ENCODE results near the gene COX7A2. TPM values are rescaled to one million over a fixed set of nuclear protein-coding genes. Genes with fewer than 3 reads are reported as not detected.

COX7A2 gene
- 945 TPM for total RNA-seq
- long read RNA-seq, transcript COX7A2-202 (4 exons, 773 nt), result major isoform, 173 of 177 reads
- long read RNA-seq, partial matches to known transcripts, result 0 of 177 reads
- long read RNA-seq, other reads (novel, unspliced or antisense), result 4 of 177 reads

- DNase-seq (peak; percentile 92), ATAC-seq (ENCODE audit: poor library complexity) (peak; percentile 98)
- intact Hi-C loops (cut with DNase I), result no loop called here
Measured at GRCh38 chr6:75243333-75244062, at the start of gene COX7A2. TSS of gene COX7A2 (minus strand) at chr6:75243801. CDS start at chr6:75243734, 67 bp downstream.

GRCh38 chr6:75292555-75292954 lies 49.0 kb upstream of the COX7A2 start:
- intact Hi-C loops (cut with DNase I), result no loop called here
- DNase-seq, result no peak
- no peak for ATAC-seq (ENCODE audit: poor library complexity)

- no peak for ATAC-seq (ENCODE audit: poor library complexity)
- no peak for DNase-seq
- intact Hi-C loops (cut with DNase I), result no loop called here
Measured at GRCh38 chr6:75291744-75292143, 48.1 kb upstream of the COX7A2 start.

- intact Hi-C loops (cut with DNase I), result no loop called here
- DNase-seq, result no peak
- peak; percentile 30 for ATAC-seq (ENCODE audit: poor library complexity)
Measured at GRCh38 chr6:75291331-75291730, 47.7 kb upstream of the COX7A2 start.

GRCh38 chr6:75290136-75290945 lies 46.7 kb upstream of the COX7A2 start:
- intact Hi-C loops (cut with DNase I), result no loop called here
- ATAC-seq (ENCODE audit: poor library complexity) (no peak), DNase-seq (no peak)

GRCh38 chr6:75288023-75288422 lies 44.4 kb upstream of the COX7A2 start:
- intact Hi-C loops (cut with DNase I), result no loop called here
- DNase-seq (no peak), ATAC-seq (ENCODE audit: poor library complexity) (no peak)

- intact Hi-C loops (cut with DNase I), result no loop called here
- no peak for ATAC-seq (ENCODE audit: poor library complexity)
- DNase-seq, result no peak
Measured at GRCh38 chr6:75287424-75287823, 43.8 kb upstream of the COX7A2 start.

GRCh38 chr6:75286955-75287354 lies 43.4 kb upstream of the COX7A2 start:
- DNase-seq (no peak), ATAC-seq (ENCODE audit: poor library complexity) (no peak)
- intact Hi-C loops (cut with DNase I), result no loop called here

- DNase-seq (no peak), ATAC-seq (ENCODE audit: poor library complexity) (no peak)
- intact Hi-C loops (cut with DNase I), result no loop called here
Measured at GRCh38 chr6:75285283-75285639, 41.7 kb upstream of the COX7A2 start.

GRCh38 chr6:75284632-75285282 lies 41.2 kb upstream of the COX7A2 start, which contains the start of gene TMEM30A:
TSS of gene TMEM30A (minus strand) at chr6:75284792. CDS start at chr6:75284638, 154 bp downstream.
- ATAC-seq (ENCODE audit: poor library complexity), result peak; percentile 99
- intact Hi-C loops (cut with DNase I), result no loop called here

GRCh38 chr6:75283907-75284631 lies 40.5 kb upstream of the COX7A2 start:
- ATAC-seq (ENCODE audit: poor library complexity) (peak; percentile 48), DNase-seq (no peak)
- intact Hi-C loops (cut with DNase I), result no loop called here

More at GRCh38 chr6:75284632-75285282, 41.2 kb upstream of the COX7A2 start, which contains the start of gene TMEM30A:
- DNase-seq, result peak; percentile 97

GRCh38 chr6:75282706-75283105 lies 39.1 kb upstream of the COX7A2 start:
- ATAC-seq (ENCODE audit: poor library complexity) (no peak), DNase-seq (no peak)
- intact Hi-C loops (cut with DNase I), result no loop called here

GRCh38 chr6:75281653-75282052 lies 38.1 kb upstream of the COX7A2 start:
- intact Hi-C loops (cut with DNase I), result no loop called here
- no peak for DNase-seq
- ATAC-seq (ENCODE audit: poor library complexity), result no peak

GRCh38 chr6:75280131-75280855 lies 36.7 kb upstream of the COX7A2 start:
- no peak for ATAC-seq (ENCODE audit: poor library complexity)
- DNase-seq, result no peak
- intact Hi-C loops (cut with DNase I), result no loop called here

GRCh38 chr6:75279418-75279817 lies 35.8 kb upstream of the COX7A2 start:
- intact Hi-C loops (cut with DNase I), result loop anchor here (5.0 kb wide), 1 partner anchor 233 kb away; no protein-coding TSS in a partner anchor
- DNase-seq (no peak), ATAC-seq (ENCODE audit: poor library complexity) (no peak)

- intact Hi-C loops (cut with DNase I), result loop anchor here (5.0 kb wide), 1 partner anchor 234 kb away; no protein-coding TSS in a partner anchor
- ATAC-seq (ENCODE audit: poor library complexity) (no peak), DNase-seq (no peak)
Measured at GRCh38 chr6:75278474-75279077, 35.0 kb upstream of the COX7A2 start.

- intact Hi-C loops (cut with DNase I), result loop anchor here (5.0 kb wide), 1 partner anchor 237 kb away; no protein-coding TSS in a partner anchor
- no peak for ATAC-seq (ENCODE audit: poor library complexity)
Measured at GRCh38 chr6:75275067-75275466, 31.5 kb upstream of the COX7A2 start.

More at GRCh38 chr6:75275067-75275466, 31.5 kb upstream of the COX7A2 start:
- no peak for DNase-seq
